ENCODE data around the gene EPB41.

The EPB41 gene

DNA sequence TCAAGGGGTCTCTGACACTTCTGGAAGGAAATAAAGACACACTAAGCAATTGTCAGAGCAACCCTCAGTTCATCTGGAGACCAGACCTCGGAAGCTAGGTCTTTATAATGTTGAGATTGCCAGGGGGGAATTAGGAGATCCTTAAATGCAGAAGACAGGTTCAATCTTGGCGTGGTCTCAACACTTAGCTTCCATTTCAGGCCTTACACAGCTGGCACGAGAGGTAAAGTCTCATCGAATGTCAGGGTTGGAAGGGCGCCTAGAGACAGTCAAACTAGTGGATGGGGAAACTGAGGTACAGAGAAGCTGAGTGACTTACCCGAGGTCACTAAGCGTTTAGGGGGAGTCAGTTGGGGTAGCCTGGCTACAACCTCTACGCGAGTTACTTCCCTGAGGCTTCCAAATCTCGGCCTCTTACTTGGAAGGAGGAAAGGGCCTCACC lies 562 bp upstream of the EPB41 start:
- Histone ChIP-seq H3K36me3 (ENCODE audit: control insufficient read depth, insufficient read depth, low read length) (no peaks in the 10 kb centered on the region), H3K4me3 (ENCODE audit: low read depth, low read length) (peak overlapping the region; percentile 42), H3K9ac (ENCODE audit: low read depth, low read length) (no peak overlapping the region), H3K9me3 (ENCODE audit: control insufficient read depth, insufficient read depth, low read length) (no peaks in the 10 kb centered on the region), H3K4me1 (ENCODE audit: control insufficient read depth, insufficient read depth, low read length) (peaks cover 5% of the 10 kb centered on the region), H3K27me3 (ENCODE audit: control insufficient read depth, insufficient read depth, low read length) (peaks cover 3% of the 10 kb centered on the region)

DNA sequence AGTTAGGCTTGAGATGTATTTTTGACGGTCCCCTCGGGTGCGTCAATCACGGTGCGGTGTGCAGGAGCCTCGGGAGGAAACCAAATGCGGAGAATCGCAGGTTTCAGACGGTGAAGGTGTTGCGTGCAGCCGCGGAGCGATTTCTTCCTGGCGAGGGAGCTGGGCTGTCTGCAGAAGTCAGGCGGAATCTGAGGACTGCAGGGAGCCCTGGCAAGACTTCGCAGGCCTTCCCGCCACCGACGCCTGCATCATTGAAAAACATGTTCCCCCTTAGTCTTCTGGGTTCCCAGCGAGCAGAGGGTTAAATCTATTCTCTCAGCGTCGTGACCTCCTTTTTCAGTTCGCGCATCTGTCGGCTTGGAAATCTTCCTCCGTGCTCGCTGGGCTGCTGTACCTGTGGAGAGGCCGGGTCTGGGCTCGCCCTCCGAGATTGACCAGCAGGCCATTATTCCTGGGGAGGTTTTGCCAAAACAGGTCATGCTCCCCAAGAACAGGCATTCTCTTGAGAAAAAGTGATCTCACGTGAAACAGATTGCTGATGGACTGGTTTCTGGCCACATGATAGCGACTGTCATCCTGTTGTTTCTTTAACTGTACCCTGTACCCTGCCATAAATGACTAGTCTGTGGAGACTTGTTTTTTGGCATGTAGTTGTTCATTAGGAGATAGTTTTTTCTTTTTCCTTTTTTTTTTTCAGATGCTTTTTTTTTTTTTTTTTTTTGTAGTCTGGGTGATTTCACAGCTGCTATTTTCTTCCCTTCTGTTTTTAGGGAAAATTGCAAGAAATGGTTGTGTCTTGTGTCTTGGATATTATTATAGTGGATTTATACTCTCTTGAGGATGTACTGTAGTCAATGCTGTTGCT lies 894 bp downstream of the EPB41 start:
- Histone ChIP-seq H3K27me3 (ENCODE audit: control insufficient read depth, insufficient read depth, low read length) (peaks cover 3% of the 10 kb centered on the region), H3K9me3 (ENCODE audit: control insufficient read depth, insufficient read depth, low read length) (no peaks in the 10 kb centered on the region), H3K36me3 (ENCODE audit: control insufficient read depth, insufficient read depth, low read length) (no peaks in the 10 kb centered on the region), H3K9ac (ENCODE audit: low read depth, low read length) (peak overlapping the region; percentile 76), H3K4me3 (ENCODE audit: low read depth, low read length) (peak overlapping the region; percentile 91), H3K4me1 (ENCODE audit: control insufficient read depth, insufficient read depth, low read length) (peaks cover 5% of the 10 kb centered on the region)

DNA sequence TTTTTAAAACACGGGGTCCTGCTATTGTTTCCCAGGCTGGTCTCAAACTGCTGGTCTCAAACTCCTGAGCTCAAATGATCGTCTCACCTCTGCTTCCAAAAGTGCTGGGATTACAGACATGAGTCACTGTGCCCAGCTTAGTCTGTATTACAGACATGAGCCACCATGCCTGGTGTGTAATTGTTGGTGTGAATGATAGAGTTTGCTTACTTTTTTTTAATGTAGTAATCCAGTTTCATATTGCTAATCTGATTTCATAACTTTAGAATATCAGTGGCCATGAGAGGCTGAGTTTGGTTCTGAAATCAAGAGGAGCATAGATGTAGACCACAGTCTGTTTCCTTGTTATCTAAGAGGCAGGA lies 3.4 kb downstream of the EPB41 start:
- H3K27me3 ChIP-seq (ENCODE audit: control insufficient read depth, insufficient read depth, low read length) = peaks cover 3% of the 10 kb centered on the region
- no peaks in the 10 kb centered on the region for H3K36me3 ChIP-seq (ENCODE audit: control insufficient read depth, insufficient read depth, low read length)
- H3K9me3 ChIP-seq (ENCODE audit: control insufficient read depth, insufficient read depth, low read length) = no peaks in the 10 kb centered on the region
- H3K4me3 ChIP-seq (ENCODE audit: low read depth, low read length) = no peak overlapping the region
- H3K4me1 ChIP-seq (ENCODE audit: control insufficient read depth, insufficient read depth, low read length) = peaks cover 5% of the 10 kb centered on the region
- H3K9ac ChIP-seq (ENCODE audit: low read depth, low read length) = no peak overlapping the region

DNA sequence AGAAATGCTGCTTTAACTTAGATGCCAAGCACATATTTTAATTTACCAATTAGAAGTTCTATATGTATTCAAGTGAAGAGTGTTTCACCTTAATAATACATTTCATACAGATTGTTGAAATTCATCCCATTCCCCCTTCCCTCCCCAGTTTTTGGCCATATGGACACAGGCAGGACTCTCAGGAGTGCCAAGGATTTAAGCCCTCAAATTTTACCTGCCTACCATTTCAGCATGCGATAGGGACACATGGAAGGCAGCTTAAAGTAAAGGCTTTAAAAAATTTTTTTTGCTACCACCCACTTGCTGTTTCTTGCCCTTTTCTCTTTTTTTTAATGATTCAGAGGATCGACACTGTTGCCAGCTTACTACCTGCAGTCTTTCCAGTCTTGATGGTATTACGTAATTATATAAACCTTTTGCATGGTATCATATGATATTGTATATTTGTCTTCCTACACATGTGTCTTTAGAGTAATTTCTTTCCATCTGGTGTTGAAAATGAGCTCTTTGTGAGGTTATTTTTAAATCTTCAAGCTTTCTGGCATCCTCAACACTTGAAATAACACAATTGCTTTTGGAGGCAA lies 7.0 kb downstream of the EPB41 start:
- Histone ChIP-seq H3K9me3 (ENCODE audit: control insufficient read depth, insufficient read depth, low read length) (no peaks in the 10 kb centered on the region), H3K9ac (ENCODE audit: low read depth, low read length) (no peak overlapping the region), H3K4me3 (ENCODE audit: low read depth, low read length) (no peak overlapping the region), H3K27me3 (ENCODE audit: control insufficient read depth, insufficient read depth, low read length) (no peaks in the 10 kb centered on the region), H3K36me3 (ENCODE audit: control insufficient read depth, insufficient read depth, low read length) (no peaks in the 10 kb centered on the region), H3K4me1 (ENCODE audit: control insufficient read depth, insufficient read depth, low read length) (no peaks in the 10 kb centered on the region)

DNA sequence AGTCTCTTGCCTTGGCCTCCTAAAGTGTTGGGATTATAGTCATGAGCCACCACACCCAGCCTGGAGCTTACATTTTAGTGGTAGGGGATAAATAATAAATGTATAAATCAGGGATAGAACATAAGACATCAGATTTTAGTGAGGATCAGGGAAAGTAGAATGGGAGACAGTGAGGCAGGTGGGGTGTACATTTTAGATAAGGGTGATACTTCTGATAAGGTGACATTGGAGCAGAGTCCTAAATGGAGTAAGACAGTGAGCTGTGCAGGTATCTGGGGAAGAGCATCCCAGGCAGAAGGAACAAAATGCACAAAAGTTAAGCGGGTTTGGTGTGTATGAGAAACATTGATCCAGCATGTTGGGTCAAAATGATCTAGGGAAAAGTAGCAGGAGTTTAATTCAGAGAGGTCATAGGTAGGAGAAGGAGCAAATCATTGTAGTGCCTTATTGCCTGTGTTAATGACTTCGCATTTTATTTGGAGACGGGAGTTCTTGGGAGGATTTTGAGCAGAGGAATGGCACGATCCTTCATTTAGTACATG lies 11.1 kb downstream of the EPB41 start:
- H3K36me3 ChIP-seq (ENCODE audit: control insufficient read depth, insufficient read depth, low read length) = no peaks in the 10 kb centered on the region
- no peaks in the 10 kb centered on the region for H3K9me3 ChIP-seq (ENCODE audit: control insufficient read depth, insufficient read depth, low read length)
- H3K4me1 ChIP-seq (ENCODE audit: control insufficient read depth, insufficient read depth, low read length) = peaks cover 18% of the 10 kb centered on the region
- H3K9ac ChIP-seq (ENCODE audit: low read depth, low read length) = no peak overlapping the region
- H3K4me3 ChIP-seq (ENCODE audit: low read depth, low read length) = no peak overlapping the region
- no peaks in the 10 kb centered on the region for H3K27me3 ChIP-seq (ENCODE audit: control insufficient read depth, insufficient read depth, low read length)

DNA sequence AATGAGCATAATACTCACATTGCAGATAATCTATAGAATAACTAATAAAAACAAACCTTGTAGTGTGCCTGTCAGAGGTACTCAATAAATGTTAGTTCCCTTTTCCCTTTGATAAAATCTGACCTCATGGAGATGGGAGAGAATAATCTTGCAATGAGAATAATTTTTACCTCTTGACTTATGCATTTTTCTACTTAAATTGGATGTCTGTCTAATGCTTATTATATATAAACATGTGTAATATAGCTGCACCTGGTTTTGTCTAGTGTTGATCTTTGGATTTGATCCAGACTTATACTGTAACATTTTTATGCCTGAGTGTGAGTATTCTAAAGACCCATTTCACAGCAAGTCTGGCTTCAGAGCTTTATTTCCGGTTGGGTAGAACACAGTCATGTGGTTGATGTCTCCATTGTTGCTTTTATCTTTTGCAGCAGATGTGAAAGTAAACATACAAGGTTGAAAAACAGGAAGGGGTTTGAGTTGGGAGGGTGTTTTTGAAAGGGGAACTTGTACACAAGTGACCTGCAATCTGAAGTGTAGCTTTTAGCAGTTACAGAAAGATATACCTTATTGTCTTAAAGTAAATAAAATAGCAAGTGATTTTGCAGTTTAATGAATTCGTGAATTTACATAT lies 12.4 kb downstream of the EPB41 start:
- no peak overlapping the region for H3K4me3 ChIP-seq (ENCODE audit: low read depth, low read length)
- no peaks in the 10 kb centered on the region for H3K27me3 ChIP-seq (ENCODE audit: control insufficient read depth, insufficient read depth, low read length)
- H3K4me1 ChIP-seq (ENCODE audit: control insufficient read depth, insufficient read depth, low read length) = peaks cover 18% of the 10 kb centered on the region
- H3K9me3 ChIP-seq (ENCODE audit: control insufficient read depth, insufficient read depth, low read length) = no peaks in the 10 kb centered on the region
- H3K9ac ChIP-seq (ENCODE audit: low read depth, low read length) = no peak overlapping the region
- no peaks in the 10 kb centered on the region for H3K36me3 ChIP-seq (ENCODE audit: control insufficient read depth, insufficient read depth, low read length)

DNA sequence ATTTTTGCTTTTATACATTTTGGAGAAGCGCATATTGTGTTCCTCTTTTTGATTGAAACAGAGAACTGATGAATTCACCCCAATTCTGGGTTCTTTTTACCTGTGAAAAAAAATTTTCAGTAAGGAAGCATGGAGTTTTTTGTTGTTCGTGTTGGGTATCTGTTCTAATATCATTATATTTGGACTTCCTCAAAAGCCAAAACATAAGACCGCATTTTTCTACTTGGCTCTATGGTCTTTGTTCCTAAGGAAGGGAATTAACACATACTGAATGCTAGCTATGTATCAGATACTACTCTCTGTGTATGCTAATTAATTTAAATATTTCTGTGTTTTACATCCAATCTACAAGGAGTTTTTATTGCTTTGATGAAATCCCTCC lies 12.9 kb downstream of the EPB41 start:
- Histone ChIP-seq H3K27me3 (ENCODE audit: control insufficient read depth, insufficient read depth, low read length) (no peaks in the 10 kb centered on the region), H3K9me3 (ENCODE audit: control insufficient read depth, insufficient read depth, low read length) (no peaks in the 10 kb centered on the region), H3K36me3 (ENCODE audit: control insufficient read depth, insufficient read depth, low read length) (no peaks in the 10 kb centered on the region), H3K4me3 (ENCODE audit: low read depth, low read length) (no peak overlapping the region), H3K9ac (ENCODE audit: low read depth, low read length) (no peak overlapping the region), H3K4me1 (ENCODE audit: control insufficient read depth, insufficient read depth, low read length) (peaks cover 18% of the 10 kb centered on the region)

DNA sequence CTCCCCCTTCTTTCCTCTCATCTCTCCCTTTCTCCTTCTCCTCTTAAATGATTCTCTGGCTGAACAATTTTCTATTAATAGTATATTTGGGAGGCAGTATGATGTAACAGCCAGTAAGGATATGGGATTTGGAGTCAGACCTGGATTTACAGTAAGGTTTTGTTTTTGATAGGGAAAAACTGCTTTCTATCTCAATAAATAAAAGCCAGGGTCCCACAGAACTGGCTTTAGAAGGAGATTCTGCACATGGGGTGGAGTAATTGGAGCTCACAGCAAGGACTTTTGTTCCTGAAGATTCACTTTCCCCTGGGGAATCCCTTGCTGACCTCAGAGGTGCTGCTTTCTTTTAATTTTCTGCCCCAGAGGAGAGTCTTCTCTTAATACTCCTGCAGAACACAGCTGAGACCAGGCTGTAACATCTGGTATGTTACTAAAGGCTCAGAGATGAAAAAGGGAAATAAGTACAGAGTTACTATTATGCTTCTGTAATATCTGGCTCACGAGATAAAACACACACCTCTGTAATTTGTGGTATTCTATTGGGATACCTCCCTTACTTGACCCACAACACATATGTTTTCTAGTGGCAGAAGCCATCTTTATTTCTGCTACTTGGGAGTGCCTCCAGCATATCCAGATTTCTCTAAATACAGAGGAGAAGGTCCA lies 13.4 kb downstream of the EPB41 start:
- Histone ChIP-seq H3K9me3 (ENCODE audit: control insufficient read depth, insufficient read depth, low read length) (no peaks in the 10 kb centered on the region), H3K9ac (ENCODE audit: low read depth, low read length) (no peak overlapping the region), H3K27me3 (ENCODE audit: control insufficient read depth, insufficient read depth, low read length) (no peaks in the 10 kb centered on the region), H3K36me3 (ENCODE audit: control insufficient read depth, insufficient read depth, low read length) (no peaks in the 10 kb centered on the region), H3K4me3 (ENCODE audit: low read depth, low read length) (no peak overlapping the region), H3K4me1 (ENCODE audit: control insufficient read depth, insufficient read depth, low read length) (peaks cover 18% of the 10 kb centered on the region)

DNA sequence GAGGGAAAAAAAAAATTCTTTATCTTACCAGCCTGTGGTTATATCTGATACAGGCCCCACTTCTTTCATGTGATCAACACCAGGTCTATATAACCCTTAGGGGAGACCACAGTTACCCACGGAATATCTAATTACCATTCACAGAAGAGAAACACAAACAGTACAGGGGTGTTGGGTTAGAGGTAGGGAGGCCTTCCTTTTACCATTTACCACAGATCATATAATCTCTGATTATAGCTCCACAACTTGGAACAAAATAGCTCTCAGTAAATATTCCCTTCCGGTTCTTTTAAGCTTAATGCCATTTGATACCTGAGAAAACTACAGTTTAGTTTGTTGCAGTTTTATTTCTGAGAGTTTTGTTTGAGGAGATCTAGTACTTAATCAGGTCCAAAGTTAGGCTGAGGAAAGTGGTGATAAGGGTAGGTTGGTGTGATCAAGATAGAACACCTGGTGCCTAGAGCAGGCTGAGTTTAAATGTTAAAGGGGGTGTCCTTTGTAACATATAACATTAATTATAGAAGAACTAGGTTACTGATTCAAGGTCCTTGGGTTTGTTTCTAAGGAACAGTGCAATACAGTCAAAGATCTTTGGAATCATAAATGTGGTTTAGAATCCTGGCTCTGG lies 14.1 kb downstream of the EPB41 start:
- peaks cover 18% of the 10 kb centered on the region for H3K4me1 ChIP-seq (ENCODE audit: control insufficient read depth, insufficient read depth, low read length)
- no peaks in the 10 kb centered on the region for H3K27me3 ChIP-seq (ENCODE audit: control insufficient read depth, insufficient read depth, low read length)
- H3K9me3 ChIP-seq (ENCODE audit: control insufficient read depth, insufficient read depth, low read length) = no peaks in the 10 kb centered on the region
- H3K4me3 ChIP-seq (ENCODE audit: low read depth, low read length) = no peak overlapping the region
- no peaks in the 10 kb centered on the region for H3K36me3 ChIP-seq (ENCODE audit: control insufficient read depth, insufficient read depth, low read length)
- H3K9ac ChIP-seq (ENCODE audit: low read depth, low read length) = no peak overlapping the region

DNA sequence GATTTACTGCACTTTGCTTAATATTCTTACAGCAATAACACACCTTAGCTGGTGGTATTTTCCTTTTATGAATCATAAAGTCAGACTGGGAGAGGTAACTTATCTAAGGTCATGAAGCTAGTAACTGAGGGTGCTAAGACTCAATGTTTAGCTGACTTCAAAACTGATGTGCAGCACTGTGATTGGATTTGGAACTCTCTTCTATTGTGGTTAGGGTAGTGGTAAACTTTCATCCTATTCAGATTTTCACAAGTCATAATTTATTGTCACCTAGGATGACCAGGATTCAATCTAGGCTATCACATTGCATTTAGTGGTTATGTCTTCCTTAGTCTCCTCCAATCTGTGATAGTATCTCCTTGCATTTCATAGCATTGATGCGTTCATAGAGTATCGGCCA lies 18.9 kb downstream of the EPB41 start:
- Histone ChIP-seq H3K9me3 (ENCODE audit: control insufficient read depth, insufficient read depth, low read length) (no peaks in the 10 kb centered on the region), H3K4me3 (ENCODE audit: low read depth, low read length) (no peak overlapping the region), H3K27me3 (ENCODE audit: control insufficient read depth, insufficient read depth, low read length) (no peaks in the 10 kb centered on the region), H3K36me3 (ENCODE audit: control insufficient read depth, insufficient read depth, low read length) (no peaks in the 10 kb centered on the region), H3K4me1 (ENCODE audit: control insufficient read depth, insufficient read depth, low read length) (peaks cover 3% of the 10 kb centered on the region), H3K9ac (ENCODE audit: low read depth, low read length) (no peak overlapping the region)

DNA sequence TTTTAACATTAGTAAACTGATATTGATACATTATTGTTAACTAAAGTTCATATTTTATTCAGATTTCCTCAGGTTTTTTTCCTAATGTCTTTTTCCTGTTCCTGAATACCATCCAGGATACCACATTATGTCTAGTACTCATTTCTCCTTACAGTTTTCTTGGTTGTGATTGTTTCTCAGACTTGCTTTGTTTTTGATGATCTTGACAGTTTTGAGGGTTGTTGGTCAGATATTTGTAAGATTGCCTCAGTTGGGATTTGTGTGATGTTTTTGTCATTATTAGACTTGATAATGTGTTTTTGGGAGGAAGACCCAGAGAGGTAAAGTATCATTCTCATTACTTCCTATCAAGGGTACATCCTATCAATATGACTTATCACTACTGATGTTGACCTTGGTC lies 19.5 kb downstream of the EPB41 start:
- Histone ChIP-seq H3K9ac (ENCODE audit: low read depth, low read length) (no peak overlapping the region), H3K27me3 (ENCODE audit: control insufficient read depth, insufficient read depth, low read length) (no peaks in the 10 kb centered on the region), H3K36me3 (ENCODE audit: control insufficient read depth, insufficient read depth, low read length) (no peaks in the 10 kb centered on the region), H3K4me1 (ENCODE audit: control insufficient read depth, insufficient read depth, low read length) (no peaks in the 10 kb centered on the region), H3K4me3 (ENCODE audit: low read depth, low read length) (no peak overlapping the region), H3K9me3 (ENCODE audit: control insufficient read depth, insufficient read depth, low read length) (no peaks in the 10 kb centered on the region)
